SKM-1 treated with dmso at 0.1 percent for 144 hours (cell line): ENCODE measurements around the gene NR0B2.
"Not testable (repeated sequence)": the region's sequence is repeated elsewhere in the genome, so short reads cannot be mapped to it uniquely, and the experiment has no call there.

Experiments
- DNase-seq: peaks from one replicate; lab custom pipeline; 2025; ENCODE audit not compliant: unreplicated experiment; lab: John Stamatoyannopoulos, UW

The NR0B2 gene

GRCh38 chr1:26894263-26894662 lies 19.5 kb downstream of the NR0B2 start:
- no peak for DNase-seq

DNA sequence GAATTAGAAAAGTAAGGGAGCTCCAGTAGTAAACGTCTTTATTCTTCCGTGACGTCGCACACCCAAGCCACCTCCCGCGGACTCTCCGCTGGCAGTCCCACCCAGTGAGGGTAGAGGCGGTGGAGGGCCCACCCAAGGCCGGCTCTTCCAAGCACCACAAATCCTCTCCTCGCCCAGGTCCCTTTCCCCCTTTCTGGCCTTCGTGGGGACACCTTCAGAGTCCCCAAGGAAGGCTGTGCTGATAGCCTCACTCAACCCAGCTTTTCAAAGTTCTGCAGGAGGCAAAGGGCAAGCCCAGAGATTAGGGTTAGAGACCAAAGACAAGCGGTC lies 23.3 kb downstream of the NR0B2 start:
- DNase-seq, result no peak

- DNase-seq, result peak; percentile 71
Measured at GRCh38 chr1:26889551-26890466, 24.0 kb downstream of the NR0B2 start, which contains the start of gene GPN2. Gene GPN2, minus strand, starts transcription at chr1:26890283. Its CDS starts 187 bp downstream, at chr1:26890096.

DNA sequence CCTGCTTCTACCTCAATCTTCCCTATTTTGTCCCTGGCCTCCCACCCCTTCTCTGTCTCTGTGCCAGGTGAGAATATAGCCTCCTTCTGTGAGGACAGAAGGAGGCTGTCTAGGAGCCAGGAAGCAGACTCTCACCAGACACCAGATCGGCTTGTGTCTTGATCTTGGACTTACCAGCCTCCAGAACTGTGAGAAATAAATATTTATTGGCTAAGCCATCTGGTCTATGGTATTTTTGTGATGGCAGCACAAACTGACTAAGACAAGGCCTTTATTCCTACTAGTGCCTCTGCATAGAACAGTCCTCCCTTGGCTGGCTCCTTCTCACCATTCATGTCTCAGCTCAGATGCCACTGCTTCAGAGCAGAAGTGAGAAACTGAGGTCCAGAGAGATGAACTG lies 25.5 kb downstream of the NR0B2 start:
- DNase-seq, result no peak

GRCh38 chr1:26887125-26887524 lies 26.6 kb downstream of the NR0B2 start:
- DNase-seq, result peak; percentile 16

DNA sequence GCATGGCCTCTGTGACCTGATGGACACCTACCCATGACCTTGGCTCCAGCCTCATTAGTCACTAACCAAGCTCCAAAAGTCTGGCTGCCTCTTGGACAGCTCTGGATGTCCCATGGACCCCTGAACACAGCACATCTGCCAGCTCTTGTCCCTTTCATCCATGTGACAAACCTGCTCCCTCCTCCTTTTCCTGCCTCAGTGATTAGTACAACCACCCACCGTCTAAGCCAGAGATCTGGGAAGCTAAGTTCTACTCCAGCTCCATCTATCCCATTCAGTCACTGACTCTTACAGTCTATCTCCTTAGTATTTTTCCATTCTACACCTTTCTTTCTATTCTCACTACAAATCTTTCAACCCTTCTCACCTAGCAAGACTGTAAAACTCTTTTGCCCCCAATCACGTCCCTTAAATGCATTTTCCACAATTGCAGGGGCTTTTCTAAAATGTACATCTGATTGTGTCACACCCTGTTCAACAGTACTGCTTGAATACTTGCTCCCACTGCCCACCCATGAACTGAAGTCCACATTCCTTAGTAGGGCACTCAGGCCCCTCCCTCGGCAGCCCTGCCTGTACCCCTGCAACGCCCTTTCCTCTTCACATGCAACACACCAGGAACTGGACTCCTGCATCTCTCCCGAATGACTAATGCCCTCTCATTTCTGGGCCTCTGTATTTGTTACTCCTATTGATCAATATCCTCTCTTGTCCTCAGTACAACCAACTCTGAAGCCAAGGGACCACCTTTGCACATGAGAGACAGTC lies 30.9 kb downstream of the NR0B2 start:
- no peak for DNase-seq

DNA sequence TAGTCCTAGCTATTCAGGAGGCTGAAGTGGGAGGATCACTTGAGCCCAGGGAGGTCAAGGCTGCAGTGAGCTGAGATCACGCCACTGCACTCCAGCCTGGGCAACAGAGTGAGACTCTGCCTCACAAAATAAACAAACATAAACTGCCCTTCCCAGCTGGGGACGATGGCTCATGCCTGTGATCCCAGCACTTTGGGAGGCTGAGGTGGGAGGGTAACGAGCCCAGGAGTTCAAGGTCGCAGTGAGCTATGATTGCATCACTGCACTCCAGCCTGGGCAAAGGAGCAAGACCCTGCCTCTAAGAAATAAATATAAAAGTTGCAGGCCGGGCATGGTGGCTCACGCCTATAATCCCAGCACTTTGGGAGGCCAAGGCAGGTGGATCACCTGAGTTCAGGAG lies 32.2 kb downstream of the NR0B2 start:
- not testable (repeated sequence) for DNase-seq

- DNase-seq, result no peak
Measured at GRCh38 chr1:26879793-26880192, 34.0 kb downstream of the NR0B2 start.

DNA sequence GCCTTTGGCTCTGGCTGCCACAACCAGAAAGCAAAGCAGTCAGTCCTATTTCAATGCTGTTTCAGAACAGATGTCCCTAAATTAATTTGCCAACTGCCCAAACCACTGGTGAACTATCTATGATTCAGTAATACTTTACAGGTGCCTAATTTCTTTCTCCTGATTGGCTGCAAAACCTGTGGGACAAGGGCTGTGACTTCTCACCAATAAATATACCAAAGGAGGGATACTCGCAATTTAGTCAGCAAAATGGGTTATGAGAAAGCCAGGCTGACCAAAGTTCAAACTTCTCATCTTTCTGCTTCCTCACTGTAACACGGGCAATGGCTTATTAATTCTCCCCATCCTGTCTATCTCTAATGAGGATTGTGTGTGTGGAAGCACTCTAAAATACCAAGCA lies 36.4 kb downstream of the NR0B2 start:
- DNase-seq, result no peak

DNA sequence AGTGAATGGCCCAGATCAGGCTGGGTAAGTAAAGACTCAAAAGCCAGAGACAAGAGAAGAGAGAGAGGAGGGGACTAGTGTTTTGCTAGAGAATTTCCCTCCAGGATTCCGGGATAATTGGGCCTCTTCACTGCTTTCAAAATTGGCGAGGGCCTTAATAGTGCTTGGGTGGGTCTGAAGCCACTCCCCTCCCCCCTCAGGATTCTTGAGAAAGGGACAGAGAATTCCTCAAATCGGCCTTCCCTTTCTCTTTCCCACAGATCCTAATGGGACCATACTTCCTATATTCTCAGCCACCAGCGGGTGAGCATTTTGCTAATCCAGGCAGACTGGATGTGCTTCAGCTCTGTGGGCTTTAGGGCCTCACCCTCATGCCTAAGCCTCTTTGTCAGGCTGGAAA lies 38.9 kb downstream of the NR0B2 start:
- no peak for DNase-seq

DNA sequence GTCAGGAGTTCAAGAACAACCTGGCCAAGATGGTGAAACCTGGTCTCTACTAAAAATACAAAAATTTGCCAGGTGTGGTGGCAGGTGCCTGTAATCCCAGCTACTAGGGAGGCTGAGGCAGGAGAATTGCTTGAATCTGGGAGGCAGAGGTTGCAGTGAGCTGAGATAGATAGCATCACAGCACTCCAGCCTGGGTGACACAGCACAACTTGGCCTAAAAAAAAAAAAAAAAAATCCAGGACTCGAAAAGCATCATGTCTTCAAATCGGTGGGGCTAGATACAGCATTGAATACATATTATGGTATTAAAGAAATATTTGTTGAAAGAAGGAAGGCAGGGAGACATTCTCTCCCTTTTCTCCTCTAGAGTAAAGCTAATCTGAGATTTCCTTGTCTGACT lies 40.7 kb downstream of the NR0B2 start:
- not testable (repeated sequence) for DNase-seq

DNA sequence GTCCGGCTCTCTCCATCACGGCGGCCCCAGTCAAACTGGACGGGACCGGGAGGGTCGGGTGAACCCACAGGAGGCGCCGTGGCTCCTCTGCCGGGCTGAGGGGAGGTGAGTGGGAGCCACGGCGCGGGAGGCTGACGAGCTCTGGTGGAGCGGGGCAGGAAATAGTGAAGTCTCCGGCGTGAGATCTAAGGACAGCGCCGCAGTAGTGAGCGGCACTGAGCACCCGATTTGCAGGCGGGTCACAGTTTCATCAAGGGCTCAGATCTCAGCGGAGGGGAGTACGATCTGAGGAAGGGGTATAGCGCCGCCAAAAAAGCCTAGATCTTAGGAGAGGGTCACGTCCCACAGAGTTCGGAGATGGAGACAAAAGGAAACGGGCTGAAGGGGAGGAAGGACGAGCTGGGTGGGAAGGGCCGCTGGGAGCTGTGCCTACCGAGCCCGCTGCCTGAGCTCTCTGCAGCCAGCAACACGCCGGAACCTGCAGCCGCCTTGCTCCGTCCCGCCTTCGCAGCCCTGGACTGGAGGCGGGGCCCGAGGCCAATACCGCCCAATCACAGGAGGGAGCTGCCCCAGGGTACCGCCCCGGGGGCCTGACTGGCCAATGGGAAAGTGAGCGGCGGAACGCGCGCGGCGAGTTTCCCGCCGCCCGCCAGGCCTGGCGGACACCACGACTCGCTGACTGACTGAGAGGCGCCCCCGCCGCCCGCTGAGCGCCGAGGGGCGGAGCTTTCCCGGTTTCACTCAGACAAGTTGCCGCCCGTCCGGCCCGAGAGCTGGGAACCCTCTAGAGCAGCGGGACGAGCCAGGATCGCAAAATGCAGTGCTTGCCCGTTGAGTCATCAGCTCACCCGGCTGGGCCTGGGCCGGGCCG lies 48.9 kb downstream of the NR0B2 start:
- DNase-seq, result peak; percentile 95

DNA sequence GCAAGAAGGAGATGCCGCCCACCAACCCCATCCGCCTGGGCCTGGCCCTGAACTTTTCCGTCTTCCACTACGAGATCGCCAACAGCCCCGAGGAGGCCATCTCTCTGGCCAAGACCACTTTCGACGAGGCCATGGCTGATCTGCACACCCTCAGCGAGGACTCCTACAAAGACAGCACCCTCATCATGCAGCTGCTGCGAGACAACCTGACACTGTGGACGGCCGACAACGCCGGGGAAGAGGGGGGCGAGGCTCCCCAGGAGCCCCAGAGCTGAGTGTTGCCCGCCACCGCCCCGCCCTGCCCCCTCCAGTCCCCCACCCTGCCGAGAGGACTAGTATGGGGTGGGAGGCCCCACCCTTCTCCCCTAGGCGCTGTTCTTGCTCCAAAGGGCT lies 50.1 kb downstream of the NR0B2 start:
- DNase-seq, result no peak

- no peak for DNase-seq
Measured at GRCh38 chr1:26862781-26863684, 50.7 kb downstream of the NR0B2 start, which contains the start of gene SFN. Gene SFN, plus strand, starts transcription at chr1:26863149. Its CDS starts 64 bp downstream, at chr1:26863213.

DNA sequence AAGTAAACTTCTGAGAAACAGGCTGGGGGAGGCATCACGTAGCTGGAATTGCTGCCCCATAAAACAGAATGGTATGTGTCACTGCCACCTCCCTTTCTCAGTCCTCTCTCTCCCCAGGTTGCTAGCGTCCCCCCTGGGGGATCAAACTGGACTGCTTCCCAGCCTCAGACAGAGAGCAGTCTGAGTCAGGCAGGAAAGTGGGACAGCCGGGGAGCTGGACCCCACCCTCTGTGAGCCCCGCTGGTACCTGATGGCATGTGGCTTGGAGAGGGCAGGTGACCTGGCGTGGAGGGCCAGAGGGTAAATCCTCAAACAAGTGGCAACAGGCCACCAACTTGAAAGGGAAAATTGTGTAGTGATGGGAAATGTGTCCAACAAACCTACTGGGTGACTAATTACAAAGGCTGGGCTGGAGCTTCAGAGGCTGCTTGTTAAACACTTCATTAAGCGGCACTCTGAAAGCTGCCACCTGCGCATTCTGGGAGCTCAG lies 51.8 kb downstream of the NR0B2 start:
- no peak for DNase-seq
